NCI-H524 treated with DMSO at 0.1 percent for 48 hours (cell line): Measurements from ENCODE around the gene TMEM52B.

Source experiments
- DNase-seq: peaks from one replicate; lab custom pipeline; 2025; lab: John Stamatoyannopoulos, UW

Gene TMEM52B

DNA sequence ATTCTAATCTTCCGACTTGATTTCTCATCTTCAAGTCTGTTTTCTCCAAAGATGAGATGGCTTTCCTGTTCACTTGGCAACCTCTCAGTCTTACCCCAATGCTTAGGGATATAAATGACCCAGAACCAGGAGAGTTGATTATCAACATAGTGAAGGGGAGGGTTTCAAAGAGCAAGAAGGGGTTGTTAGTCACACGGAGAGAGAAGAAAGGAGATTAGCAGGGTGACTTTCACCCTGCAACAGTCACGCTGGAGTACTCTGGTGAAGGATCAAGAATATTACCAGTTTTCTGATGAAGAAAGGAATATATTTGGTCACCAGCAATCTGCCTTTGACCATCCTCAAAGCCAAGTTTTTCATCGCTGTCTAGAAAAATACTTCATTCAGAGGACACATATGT is at the start of gene TMEM52B:
Gene TMEM52B (plus strand): TSS at position 212 of the 400 bp plus-strand sequence. CDS start 543 bp downstream, outside the sequence.
- no peak for DNase-seq

DNA sequence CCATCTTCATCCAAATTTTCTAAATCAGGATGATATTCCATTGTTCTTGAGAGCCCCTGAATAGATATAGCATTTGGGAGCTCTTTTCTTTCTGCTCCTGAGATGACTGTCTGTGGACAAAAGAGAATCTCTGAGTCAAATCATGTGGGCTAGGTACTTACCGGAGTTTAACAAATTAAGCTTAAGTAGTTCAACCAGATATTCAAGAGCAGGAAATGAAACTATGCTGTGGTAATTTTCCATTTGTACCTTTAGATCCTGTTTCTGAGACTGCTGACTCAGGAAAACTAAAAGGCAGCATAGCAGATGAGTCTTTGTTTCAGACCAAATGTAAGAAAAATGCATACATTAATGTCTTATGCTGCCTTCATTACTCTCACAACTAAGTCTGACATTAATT is 48.8 kb upstream of the TMEM52B start, which contains the start of gene CLEC7A:
Gene CLEC7A (minus strand): TSS at position 158 of the 400 bp plus-strand sequence. CDS start 117 bp downstream, at position 41.
- DNase-seq: no peak

DNA sequence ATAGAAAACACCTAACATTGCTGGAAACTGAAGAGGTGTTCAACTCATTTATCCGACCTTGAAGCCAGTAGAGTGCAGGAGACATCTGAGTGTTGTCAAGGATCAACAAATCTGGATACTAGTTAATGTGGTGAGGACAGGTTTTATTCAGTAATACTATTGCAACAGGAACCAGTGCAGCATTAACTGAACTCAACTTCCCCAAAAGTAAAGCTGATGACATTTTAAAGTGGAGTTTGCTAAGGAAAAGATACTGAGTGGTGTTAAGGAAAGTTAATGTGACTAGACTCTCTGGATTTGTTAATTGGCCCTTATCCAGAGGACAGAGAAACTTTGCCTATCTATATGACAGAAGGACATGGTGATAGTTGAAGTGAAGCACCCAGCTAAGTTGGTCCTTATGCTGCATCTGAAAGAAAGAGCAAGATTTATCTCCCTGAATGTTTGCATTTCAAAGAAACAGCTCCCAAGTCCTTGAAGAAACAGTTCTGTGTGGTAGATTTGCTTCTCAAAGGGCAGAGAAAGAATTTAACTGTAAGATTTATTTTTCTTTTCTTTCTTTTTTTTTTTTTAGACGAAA is 47.6 kb upstream of the TMEM52B start:
- no peak for DNase-seq

DNA sequence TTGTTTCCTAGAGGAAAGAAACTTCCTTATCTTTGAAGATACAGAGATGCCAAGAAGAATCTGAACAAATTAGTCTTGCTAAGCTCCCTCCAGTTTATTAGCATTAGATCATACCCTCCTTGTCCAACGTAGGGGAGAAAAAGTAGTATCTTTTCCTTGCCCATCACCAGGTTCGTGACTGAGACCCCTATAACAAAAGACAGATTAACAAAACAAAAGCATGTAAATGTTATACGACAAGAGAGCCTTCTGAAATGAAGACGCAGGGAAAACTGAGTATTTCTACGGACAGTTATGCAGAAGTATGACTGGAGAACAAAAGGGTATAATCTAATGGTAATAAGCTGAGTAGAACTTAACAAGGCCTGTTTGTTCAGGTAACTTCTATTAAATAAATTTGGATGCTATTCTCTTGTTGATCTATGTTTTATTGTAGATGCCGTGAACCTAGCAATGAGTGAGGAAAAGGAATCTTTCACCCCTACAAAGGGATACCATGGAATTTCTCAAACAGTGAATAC is 45.9 kb upstream of the TMEM52B start:
- no peak for DNase-seq

DNA sequence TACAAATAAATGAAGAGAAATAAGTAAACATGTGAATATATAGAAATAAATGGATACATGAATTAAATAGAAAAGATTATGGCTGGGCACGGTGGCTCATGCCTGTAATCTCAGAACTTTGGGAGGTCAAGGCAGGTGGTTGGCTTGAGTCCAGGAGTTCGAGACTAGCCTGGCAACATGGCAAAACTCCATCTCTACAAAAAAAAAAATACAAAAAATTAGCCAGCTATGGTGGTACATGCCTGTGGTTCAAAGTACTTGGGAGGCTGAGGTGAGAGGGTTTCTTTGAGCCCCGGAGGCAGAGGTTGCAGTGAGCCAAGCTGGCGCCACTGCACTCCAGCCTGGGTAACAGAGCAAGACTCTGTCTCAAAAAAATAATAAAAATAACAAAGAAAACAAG is 43.7 kb upstream of the TMEM52B start:
- DNase-seq: no peak

DNA sequence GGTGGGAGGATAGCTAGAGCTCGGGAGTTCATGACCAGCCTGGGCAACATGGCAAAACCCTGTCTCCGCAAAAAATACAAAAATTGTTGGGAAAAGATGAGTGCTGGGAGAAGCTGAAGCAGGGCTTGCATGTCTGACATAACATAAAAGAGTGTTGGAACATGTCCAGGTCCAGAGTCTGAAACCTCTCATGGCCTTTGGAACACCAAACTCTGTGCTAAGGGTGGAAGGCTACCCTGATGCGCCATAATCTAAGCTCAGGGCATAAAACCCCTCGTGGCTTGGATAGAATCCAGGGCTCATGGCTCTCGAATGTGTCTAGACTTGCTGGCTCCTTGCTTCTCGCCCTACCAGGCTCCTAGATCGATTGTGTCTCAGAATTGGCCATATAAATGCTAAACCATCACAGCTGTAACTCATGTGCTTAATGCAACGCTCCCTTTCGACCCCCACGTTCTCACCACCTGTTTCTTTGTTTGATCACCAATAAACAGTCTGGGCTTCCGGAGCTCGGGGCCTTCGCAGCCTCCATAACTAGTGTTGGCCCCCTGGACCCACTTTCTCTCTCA is 42.1 kb upstream of the TMEM52B start:
- DNase-seq: no peak

DNA sequence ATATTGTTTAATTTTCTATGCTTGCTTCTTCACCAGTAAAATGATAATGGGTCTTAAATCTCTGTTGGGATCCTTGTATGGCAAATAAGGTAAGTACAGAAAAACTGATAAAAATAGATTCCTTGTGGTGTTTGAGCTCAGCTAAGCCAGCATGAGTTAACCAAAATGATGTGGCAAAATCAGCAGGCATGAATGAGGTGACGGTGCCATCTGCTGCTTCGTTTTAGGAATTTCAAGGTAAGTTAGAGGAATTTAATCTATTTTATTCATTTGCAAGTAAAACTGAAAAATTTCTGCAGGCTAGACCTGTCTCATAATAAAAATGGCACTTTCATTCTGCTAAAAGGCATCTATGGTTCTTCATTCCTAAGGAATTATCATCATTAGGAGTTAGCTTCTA is 38.8 kb upstream of the TMEM52B start:
- DNase-seq: no peak

DNA sequence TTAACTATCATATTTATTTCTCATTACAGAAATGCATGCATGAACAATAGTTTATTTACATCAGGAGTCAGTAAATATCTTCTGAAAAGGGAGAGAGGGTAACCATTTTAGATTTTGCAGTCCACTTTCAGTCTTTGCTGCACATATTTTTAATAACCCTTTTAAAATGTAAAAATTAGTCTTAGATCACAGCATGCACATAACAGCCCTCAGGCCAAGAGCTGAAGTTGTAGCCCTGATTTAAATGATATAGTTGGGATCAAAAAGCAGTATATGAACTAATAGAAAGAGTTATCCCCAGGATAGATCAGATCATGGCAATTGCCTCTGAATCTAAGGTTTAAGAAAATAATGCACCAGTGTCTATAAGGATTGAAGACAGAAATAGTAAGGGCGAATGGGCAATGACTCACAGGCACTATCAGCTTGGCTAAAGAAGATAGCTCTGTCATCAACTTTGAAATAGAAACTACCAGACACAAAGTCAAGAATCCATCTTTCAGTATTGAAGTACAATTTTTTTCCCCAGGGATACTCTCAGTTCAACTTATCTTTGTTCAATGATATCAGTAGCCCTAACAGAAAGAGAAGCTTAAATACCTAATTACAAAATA is 35.7 kb upstream of the TMEM52B start:
- no peak for DNase-seq

DNA sequence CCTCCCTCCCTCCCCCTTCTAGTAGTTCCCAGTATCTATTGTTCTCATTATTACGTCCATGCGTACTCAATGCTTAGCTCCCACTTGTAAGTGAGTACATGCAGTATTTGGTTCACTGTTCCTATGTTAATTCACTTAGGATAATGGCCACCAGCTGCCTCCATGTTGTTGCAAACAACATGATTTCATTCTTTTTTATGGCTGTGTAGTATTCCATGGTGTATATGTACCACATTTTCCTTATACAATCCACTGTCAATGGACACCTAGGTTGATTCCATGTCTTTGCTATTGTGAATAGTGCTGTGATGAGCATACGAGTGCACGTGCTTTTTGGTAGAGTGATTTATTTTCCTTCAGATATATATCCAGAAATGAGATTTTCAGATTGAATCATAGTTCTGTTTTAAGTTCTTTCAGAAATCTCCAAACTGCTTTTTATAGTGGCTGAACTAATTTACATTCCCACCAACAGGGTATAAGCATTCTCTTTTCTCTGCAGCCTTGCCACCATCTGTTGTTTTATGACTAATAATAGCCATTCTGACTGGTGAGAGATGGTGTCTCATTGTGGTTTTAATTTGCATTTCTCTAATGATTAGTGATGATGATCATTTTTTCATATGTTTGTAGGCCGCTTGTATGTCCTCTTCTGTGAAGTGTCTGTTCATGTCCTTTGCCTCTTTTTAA is 31.0 kb upstream of the TMEM52B start:
- DNase-seq: no peak

DNA sequence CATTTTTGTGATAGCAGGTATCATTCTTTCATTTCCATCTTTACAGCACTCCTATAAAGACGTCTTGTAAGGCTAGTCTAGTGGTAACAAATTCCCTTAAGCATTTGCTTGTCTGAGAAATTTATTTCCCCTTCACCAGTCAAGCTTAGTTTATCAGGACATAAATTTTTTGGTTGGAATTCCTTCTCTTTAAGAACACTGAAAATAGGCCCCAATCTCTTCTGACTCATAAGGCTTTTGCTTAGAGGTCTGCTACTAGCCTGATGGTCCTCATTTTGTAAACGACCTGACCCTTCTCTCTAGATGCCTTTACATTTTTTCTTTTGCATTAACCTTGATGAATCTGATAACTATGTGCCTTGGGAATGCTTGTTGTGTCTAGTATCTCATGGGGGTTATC is 27.2 kb upstream of the TMEM52B start:
- no peak for DNase-seq

DNA sequence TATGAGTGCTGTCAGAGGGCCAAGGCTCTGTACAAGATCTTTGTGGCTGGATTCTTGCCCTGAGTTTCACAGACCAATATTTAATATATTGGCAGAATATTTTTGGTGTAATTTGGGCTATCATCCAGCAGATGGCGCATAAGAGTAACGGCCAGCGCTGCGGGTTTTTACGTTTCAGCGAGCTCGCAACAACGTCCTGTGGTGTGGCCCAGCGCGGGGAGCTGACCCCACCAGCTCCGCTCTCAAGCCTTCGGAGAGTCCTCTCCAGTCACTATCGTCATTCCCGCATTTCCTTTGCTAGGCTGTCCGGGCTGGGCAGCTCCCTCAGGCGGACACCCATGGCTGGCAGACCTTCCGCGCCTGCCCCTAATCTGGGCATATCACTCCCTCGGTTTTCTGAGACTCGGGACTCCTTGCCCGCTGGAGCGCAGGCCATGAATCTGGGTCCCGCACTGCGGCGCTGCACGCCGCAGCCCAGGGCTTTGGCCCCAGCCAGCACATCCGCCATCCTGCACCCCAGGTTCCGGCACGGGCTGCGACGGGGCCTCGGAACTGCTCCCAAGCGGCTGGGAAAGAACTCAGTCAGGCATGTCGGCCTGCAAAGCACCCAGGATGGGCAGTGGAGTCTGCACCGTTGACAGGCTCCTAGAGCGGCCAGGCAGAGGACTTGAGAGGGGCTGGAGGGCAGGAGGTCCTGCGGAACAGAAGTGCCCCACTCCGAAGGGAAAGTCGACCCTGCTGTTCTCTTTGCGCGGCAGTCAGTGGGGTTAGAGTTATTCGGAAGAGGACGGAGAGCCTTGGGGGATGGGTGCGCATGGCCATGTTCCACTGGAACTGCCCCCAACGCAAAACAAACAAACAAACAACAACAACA is 25.3 kb upstream of the TMEM52B start:
- no peak for DNase-seq

DNA sequence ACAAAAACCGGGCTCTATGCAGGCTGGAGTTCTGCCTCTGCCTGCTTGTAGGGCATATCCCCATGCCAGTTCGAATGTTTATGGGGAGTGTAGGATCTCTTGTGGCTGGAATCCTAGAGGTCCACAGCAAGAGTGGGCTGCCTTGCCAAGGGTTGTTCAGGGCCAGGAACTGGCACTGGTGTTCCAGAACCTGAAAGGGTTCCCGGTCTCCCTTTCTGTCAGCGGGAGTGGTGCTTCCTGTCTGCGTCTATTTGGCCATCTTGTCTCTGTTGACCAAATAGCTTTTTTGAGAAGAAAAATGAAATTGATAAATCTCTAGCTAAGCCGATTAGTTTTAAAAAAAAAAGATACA is 24.7 kb upstream of the TMEM52B start:
- DNase-seq: no peak

DNA sequence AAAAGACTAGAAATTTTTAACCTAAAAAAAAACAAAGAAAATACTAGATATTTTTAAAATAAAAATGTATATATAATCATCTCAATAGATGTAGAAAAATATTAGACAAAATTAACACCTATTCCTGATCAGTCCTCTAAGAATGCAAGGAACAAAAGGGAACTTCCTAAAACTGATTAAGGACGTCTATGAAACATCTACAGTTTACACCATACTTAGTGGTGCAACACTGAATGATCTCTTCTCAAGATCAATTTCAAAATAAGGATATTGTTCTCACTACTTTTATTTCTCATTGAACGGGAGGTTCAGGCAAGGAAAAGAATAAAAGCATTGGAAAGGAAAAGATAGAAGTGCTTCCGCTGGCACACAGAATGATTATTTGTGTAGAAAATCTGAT is 22.9 kb upstream of the TMEM52B start:
- DNase-seq: no peak

DNA sequence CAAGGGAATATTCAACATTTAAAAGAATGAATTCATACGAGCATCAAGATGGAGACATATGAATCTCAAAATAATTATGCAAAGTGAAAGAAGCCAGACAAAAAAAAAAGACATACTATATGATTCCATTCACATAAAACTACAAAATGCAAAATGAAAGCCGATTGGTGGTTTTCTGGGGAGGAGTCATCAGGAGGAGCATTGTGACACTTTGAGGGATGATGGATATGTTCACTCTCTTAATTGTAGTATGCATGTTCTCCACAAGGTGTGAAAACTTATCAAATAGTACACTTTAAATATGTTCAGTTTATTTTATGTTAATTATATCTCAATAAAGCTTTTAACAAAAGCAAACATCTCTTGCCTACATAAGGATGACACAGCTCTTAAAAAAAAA is 20.4 kb upstream of the TMEM52B start:
- no peak for DNase-seq

DNA sequence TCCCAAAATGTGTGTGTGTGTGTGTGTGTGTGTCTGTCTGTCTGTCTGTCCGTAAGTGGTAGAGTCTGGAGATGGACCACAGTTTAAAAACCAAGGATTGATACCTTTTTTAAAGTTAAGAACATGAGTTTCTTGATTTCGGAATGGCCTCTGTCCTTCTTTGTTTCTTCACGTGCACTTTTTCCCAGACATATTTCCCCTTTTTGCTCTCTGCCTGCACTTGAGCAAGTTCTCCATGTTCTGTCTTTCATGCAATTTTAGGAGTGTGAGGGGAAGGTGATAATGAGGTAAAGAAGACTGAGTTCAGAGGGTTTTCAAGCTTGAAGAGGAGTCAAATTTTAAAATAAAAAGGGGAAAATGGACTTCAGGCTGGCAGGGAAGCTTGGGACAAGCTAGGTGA is 19.6 kb upstream of the TMEM52B start:
- DNase-seq: no peak

DNA sequence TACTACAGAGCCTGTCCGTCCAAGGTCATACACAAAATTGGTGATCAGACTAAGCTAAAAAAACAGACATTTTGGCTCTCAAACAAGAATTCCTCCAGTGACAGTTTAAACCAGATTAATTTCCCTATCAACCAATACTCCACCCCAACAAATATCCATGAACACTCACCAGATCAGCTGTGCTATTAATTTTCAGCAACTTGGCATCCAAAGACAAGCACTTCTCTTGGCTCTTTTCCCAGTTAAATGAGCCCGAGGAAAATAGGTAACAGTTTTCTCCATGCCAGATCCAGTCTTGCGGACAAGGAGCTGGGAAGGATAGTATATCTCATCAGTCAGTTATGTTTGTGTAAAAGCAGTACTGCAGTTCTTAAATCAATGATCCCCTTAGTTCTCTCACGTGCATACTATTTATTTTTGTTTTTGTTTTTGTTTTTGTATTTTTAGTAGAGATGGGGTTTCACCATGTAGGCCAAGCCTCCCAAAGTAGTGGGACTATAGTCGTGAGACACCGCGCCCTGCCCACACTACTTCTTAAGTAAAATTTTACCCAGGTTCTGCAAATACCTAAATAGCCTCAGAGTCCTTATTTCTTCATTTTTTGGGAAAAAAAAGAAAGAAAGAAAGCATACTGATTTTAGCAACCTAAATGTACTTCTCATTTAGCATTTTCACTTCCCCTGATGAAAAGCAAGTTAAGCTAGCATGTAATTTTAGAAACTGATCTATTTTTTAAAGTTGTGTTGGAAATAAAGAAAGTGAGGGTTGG is 18.0 kb upstream of the TMEM52B start:
- no peak for DNase-seq

DNA sequence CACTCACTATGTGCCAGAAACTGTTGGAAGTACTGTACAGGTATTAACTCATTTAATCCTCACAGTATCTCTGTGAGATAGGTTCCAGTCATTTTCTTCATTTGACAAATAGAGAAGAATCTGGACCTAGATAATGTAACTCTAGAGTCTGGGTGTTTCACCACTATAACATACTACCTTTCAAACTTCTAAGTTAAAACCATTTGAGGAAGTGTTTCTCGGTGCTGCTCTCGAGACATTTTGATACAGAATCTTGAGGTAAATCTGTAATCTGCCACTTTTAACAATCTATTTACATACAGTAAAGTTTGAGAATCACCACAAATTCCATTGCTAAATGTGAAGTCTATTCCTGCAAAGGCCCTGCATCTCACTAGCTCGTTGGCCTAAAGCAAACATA is 15.7 kb upstream of the TMEM52B start:
- DNase-seq: no peak

DNA sequence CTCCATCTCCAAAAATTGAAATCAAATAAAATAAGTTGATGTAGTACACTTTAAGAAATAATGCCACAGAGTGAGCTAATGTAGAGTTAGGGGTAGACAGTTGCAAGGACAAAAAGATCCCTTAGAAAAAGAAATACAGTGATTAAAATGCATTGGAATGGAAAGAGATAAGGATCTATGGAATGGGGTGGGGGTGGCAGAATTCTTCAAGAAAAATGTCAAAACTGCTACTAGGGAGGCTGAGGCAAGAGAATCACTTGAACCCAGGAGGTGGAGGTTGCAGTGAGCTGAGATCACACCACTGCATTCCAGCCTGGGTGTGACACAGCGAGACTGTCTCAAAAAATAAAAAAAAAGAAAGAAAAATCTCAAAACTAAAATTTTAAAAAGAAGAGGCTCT is 13.4 kb upstream of the TMEM52B start:
- no peak for DNase-seq

DNA sequence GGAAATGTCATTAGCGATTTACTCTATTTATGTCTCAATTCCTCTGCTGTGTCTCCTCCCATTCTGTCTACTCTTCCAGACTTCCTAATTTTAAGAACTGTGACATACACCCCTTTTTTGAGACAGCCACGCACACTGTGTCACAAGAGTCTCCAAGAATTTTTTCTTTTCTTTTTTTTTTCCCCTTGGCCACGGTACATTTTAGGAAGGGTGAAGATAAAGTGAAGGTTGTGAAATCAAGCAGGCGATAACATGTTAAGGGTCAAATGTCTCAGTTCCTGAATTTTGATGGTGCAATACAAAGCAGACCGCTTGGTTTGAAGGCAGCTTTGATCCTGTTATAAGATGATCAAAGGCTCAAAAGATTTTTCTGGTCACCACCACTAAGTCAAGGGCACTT is 11.2 kb upstream of the TMEM52B start:
- no peak for DNase-seq

DNA sequence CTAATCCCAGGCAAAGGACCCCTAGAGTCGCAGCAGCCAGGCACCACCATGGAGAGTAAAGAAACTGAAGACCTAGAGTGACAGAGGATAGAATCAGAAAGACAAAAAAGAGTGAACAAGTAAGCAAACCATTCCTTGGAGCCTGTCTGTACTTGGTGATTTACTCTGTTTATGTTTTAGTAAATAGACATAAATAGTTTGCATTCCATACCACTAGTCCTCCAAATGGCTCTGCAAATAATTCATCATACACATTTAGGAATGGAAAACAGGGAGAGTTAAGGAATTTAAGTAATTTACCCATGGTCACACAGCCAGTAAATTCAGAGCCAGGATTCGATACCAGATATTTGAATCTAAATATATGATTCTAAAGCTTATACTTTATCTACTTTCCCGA is 9.7 kb upstream of the TMEM52B start:
- no peak for DNase-seq

DNA sequence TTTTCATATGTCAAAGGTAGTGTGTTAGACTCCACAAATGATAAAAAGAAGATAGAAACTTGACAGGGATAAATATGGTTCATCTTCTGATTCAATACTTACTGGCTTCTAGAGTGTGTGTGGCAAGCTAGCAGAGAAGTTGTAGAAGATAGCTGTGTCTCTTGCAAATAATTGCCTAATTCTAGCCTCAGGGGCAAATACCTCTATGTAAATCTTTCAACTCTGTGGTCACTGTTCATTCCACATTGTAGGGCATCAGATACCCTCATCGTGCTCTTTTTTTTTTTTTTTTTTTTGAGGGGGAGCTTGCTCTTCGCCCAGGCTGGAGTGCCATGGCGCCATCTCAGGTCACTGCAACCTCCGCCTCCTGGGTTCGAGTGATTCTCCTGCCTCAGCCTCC is 8.6 kb upstream of the TMEM52B start:
- no peak for DNase-seq
